Measurements from ENCODE around the gene TLCD3B.
"Not testable (repeated sequence)": the region's sequence is repeated elsewhere in the genome, so short reads cannot be mapped to it uniquely, and the experiment has no call there.

TLCD3B gene

DNA sequence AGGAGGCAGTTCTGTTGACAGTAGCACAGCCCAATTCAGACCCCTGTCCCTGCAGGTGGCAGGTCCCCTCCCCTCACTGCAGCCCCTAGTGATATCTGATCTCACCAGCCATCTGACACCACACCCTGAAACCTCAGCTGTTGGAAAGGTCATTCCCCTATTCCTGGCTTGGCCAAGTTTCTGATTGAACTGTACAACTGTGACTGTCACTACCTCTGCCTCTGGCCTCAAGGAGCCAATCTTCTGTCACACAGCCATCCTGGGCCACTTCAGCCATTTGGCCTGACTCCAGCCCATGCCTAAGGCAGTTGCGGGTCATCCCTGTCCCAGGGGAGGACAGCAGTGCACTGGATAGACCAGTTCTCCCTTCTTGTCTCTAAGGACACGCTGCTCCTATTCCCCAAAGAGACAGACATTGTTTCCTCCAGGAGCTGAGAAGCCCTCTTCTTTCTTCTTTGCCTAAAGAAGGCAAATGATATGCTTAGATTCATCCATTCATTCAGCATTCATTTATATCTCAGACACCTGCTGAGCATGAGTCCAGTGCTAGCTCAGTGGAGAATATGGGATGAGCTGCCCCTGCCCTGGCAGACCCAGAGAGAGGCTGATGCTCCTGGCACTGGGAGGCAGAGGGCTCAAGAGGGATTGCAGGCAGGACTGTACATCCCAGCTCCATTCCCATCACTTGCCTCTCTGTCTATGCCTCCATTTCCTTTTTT, 29.9 kb upstream of the TLCD3B start:
- no peak for DNase-seq

DNA sequence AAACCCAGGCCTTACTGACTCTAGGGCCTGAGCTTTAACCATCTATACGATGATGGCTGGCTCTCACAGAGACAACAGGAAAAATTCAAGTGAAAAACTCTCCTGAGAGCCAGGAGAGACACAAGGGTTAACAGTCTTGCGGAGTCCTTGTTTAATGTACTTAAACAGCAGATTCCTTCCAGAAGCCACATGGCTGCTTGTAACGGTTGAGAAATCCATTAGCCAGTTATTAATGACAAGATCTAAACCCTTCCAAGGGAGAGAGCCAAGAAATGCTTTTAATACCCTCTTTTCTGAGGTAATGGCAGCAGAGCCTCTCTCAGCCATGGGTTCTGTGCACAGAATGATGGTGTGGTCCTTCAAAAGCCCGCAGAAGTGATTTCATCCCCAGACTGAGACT, 29.3 kb upstream of the TLCD3B start:
- no peak for DNase-seq

DNA sequence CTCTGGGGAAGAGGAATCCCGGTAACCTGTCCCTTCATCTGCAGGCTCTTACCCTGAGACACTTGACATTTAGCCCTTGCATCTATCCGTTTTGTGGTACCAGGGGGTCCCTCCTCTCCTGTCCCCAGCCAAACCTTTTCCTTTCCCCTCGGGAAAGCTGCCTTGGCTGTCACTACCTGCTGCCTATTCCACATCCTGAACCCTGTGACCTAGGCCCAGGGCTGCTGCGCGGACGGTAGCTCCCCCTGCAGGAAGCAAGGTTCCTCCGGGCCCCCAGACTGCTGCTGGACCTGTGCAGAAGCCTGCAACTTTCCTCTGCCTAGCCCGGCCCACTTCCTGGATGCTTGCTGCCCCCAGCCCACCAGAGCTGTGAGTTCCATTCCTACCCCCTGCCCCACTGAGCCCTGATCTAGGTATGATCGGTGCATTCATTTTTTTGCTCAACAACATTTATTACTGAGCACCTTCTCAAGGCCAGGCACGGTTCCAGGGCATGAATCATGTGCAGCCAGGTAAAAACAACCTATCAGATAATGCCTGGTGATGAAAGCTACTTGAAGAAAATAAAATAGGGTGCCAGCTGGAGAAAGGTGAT, 24.0 kb upstream of the TLCD3B start:
- peak in 1 of 2 donors; percentile 61 for DNase-seq

DNA sequence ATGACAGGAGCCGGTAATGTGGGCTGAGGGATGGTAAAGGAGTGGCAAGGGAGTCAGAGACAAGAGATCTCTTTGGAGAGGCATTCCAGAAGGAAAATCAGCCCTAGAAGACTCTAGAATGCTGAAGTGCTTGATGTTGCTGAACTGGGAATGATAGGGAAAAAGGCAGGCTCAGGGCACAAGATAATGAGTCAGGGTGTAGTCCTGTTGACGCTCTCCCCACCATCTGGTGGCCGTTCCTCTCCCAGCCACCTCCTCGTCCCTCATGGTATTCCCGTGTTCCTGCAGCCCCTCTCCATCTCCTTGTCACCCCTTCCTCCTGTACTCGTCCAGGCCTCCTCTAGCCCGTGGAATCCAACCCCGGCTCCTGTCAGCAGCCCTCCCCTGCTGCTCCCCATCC, 23.4 kb upstream of the TLCD3B start:
- no peak for DNase-seq

DNA sequence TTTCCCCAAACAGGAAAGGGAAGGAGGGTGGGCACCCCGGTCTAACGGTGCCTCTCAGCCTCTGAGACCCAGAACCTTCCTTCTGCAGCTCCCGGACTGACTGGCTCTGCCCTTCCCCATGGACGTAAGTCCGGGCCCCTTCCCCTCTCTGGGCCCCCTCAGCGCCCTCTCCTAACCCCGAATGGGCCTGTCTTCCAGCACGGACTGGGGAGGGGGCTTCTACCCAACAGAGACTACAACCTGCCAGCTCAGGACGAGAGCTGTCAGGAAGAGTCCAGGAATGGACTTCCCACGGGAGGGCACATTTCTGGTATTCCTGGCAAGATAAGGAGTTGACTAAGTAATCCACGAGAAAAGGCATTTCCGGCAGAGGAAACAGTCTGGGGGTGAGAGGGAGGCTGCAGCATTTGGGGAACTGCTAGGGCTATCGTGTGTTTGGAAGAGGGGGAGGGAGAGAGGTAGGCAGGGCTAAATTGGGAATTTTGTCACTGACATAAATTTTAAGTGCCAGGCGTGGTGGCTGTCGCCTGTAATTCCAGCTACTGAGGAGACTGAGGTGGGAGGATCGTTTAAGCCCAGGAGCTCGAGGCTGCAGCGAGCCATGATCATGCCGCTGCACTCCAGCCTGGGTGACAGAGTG, 22.4 kb upstream of the TLCD3B start:
- DNase-seq = no peak

DNA sequence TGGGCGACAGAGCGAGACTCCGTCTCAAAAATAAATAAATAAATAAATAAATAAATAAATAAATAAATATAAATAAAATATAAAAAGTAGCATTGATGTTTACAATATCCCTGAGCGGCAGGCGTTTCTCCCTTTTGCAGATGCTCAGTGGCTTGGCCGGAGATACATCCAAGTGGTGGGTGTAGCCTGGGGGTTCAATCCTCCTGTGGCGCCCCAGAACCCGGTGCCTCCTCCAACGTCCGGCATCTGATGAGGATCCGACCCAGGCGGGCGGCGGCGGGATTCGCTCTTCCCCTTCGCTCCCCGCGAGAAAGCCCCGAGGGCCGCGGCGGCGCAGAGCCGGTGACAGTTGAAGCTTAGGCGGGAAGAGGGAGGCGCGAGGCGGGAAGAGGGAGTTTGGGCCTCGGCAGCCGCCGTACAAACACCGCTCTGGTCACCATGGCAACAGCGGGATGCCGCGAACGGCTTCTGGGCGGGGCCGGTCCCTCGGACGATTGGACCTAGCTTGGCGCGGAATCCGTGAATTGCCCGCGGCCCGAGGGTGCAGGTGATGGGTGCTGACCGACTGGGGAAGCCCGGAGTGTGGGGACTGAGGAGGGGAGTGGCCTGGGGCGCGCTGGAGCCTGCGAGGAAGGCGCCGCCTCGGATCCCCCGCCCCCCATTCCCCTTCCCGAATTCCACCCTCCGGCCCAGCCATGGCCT, 21.8 kb upstream of the TLCD3B start:
- peak; percentile 90 to 91 for DNase-seq

DNA sequence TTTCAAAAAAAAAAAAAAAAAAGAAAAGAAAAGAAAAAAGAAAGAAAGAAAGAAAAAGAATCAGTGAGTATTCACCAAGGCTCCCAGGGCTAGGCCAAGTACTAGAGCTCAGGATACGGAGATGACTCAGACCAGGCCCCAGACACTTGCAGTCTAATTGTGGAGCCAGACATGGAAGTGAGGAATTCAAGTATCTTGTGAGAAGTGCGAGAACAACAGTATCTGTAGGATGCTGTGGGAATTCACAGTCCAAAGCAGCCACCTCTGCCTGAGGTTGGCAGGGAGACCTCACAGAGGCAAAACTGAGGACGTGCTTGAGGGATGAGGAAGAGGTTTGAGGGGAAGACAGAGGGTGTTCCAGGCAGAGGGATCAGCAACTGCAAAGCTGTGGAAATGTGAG, 20.4 kb upstream of the TLCD3B start:
- no peak for DNase-seq

DNA sequence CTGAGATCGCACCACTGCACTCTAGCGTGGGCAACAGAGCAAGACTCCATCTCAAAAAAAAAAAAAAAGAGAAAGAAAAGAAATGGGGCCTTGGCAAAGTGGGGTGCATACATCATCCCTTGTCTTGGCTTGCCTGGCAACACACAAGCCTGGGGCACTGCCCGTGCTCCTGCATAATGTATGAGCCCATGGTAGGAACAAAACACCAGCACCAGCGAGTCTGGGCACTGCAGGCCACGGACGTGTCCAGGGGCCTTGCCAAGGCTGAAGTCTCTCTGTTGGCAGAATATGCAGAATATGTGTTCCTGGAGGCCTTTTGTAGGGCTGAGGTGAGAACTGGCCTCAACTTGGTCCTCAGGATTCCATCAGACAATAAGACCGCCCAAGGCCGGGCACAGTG, 18.8 kb upstream of the TLCD3B start:
- DNase-seq = no peak

DNA sequence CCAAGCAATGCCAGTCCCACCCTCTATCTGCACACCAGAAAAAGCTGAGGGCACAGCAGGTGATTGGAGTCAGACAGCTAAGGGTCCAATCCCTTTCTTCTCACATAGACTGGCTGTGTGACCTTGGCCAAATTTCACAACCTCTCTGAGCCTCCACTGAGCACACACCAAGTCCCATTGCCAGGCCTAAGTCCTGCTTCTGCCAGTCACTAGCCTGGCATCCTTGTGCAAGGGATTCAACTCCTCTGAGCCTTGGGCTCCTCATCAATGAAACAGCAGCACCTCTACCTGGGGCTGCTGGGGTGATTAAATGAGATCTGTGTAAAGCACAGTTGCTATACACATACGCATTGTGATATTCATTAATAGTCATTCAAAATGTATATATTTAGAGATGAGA, 15.5 kb upstream of the TLCD3B start:
- DNase-seq = no peak

DNA sequence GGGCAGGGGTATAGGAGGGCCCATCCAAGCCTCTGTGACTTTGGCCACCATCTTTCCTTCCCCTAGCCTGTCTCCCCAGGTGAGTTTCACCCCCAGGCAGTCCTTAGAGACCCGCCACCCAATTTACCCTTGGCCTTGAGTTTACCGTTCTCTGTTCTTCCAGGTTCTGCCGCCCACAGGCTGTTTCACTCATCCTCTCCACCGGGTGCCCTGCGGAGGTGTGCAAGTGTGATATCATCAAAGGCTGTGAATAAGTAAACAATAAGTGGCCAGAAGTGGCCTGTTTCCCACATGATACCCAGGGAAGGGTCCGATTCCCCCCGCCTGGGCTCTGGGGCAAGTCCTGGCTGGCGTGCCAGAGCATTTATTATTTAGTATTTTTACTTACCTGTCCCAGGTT, 15.1 kb upstream of the TLCD3B start:
- no peak for DNase-seq

DNA sequence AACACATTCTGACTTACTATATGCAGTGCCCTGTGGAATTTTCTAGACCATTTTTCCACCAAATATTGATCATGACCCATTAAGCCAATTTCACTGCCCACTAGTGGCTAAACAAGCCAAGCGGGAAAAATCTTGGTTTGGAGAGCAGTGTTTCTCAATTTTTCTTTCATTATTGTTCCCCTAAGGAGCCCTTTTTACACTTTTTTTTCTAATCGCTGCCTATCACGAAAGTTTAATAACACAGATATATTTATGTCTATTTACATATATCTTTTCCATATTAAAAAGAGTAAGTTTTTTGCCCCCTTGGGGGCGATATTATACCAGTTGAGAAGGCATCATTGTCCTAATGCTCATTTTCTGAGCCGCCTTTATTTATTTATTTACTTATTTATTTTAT, 10.8 kb upstream of the TLCD3B start:
- DNase-seq = peak in 1 of 2 donors; percentile 54

DNA sequence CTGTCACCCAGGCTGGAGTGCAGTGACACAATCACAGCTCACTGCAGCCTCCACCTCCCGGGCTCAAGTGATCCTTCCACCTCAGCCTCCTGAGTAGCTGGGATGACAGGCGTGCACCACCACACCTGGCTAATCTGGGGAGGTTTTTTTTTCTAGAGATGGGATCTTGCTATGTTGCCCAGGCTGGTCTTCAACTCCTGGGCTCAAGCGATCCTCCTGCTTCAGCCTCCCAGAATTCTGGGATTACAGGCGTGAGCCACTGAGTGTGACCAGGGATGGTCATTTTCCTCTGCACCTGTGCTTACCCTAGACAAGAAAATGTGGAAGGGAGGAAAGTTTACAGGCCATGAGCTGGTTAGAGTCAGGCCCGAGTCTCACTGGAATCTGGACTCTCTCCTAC, 9.6 kb upstream of the TLCD3B start:
- not testable (repeated sequence) for DNase-seq

DNA sequence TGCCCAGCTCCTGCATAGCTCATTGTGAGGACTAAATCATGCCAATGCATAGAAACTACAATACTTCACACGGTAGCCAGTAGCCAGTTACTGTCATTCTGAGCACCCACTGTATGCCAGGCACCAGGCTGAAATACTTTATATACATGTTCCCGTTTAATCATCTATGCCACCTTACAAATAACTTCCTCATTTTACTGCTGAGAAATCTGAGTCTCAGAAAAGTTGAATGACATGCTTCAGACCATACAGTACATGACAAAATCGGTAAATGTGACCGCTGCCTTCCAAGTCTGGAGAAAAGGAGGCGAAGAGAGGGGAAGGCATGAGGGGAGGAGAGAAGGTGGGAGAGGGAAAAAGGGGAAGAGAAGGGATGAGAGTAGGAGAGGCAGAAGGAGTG, 9.2 kb upstream of the TLCD3B start:
- DNase-seq = no peak

DNA sequence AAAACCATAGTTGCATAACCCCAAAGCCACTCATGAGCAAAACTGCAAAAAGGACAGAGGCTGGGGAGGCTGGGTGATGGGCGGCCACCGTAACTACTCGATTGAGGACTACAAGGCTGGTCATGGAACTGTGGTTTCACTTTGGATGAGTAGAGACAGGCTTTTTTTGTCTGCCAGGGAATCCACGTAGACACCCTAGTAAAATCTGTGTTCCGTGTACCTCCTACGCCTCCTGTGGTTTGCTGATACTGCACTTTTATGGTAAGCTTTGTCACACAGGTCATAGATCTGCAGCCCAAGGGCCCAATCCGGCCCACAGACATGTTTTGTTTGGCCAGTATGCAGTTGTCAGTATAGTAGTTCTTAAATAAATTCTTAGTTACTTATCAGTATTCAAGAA, 2.2 kb upstream of the TLCD3B start:
- no peak for DNase-seq

DNA sequence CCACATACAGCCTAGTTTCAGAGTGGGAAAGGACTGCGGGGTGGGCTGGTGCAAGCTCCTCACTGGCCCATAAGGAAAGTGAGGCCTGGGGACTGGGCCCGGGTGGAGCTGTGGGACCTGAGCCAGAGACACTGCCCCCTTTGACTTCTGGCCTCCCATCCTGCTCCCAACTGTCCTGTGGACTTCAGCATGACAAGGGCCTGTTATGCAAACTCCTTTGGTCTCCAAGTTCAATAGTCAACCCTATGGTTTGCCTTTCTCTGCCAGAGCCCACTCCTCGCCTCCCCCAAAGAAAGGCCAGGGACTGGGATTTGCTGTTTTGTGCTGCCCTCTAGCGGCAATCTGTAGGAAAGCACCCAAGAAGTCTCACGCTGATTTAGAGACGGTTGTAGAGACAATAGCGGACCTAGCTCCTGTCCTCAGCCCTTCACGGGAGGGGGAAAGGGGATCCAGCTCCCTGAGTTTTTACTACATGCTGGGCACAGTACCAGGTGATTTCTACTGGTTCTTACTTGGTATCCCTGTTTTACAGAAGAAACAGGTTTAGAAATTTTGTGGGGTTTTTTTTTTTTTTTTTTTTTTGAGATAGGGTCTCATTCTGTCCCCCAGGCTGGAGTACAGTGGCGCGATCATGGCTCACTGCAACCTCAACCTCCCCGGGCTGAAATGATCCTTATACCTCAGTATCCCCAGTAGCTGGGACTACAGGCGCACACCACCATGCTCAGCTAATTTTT, 1.2 kb upstream of the TLCD3B start:
- DNase-seq = peak; percentile 59 to 77

DNA sequence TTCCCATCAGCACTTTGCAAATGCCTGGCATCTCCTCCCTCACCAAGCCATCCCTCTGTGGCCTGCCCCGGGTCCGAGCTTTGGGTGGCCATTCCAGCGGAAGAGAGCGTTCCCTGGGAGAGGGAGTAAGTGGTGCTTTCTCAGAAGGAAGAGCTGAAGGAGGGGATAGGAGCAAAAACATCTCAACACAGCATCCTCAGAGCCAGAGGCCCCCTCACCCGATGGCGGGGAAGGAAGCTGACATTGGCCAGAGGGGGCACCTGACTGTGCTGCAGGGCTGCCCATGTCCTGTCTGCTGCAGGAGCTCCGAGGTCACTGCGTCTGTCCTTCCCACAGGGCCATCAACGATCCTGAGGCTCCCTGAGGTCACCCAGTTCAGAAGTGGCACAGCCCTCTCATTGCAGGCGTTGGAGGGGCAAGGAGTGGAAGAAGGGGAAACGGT, 427 bp upstream of the TLCD3B start:
- DNase-seq = no peak

DNA sequence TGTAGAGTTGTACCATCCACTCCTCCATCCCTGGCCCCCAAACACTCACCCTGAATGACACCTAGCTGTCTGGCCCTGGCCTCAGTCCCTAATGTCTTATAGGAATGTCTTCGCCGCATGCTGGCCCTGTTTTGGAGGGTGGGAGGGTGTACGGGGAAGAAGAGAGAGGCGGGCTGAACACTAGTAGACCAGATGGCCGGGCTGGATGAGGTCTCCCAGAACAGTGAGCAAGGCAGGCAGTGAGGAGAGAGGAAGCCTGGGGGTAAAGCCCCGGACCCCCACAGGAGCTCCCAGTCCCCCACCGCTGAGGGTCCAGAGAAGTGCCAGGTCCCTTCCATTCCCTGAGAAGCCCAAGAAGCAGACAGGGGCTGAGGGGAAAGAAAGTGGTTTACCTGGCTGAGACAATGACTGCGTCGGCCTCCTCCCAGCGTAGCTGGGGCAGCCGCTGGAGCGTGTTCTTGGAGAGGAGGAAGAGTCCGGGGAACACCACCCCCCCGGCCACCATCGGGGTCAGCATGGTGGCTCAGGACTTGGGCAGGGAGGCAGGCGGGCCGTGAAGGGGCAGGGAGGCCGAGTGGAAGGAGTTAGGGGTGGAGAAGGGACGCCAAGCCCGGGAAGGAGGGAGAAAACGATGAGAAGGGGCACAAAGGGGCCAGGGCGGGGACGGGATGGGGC, 923 bp downstream of the TLCD3B start:
- no peak for DNase-seq

DNA sequence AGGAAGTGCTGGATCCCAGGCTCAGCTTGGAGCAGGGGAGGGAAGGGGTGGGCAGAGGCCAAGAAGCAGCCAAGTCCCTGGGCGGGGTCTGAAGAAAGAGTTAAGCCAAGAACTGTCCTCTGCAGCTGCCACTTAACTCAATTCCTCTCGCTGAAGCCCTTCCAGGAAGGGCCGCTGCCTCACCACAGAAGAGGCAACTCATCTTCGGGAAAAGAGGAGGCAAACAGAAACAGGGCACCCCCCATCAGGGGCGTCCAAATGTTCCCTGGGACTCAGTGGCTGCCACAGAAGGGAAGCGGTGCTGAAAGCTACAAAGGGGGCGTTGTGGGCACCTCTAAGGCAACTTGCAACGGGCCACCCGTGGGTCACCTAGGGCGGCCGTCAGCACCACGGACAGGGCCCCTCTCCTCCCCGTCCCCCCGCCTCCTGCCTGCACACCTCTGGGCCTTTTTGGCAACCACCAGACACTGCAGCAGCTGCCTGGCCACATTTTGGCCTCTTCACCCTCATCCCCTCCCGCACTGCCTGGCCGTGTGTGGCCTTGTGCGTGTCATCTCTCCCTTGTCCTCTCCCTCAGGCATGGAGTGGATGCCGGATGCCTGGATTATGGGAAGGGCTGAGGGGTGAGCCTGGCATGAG, 2.5 kb downstream of the TLCD3B start:
- no peak for DNase-seq

DNA sequence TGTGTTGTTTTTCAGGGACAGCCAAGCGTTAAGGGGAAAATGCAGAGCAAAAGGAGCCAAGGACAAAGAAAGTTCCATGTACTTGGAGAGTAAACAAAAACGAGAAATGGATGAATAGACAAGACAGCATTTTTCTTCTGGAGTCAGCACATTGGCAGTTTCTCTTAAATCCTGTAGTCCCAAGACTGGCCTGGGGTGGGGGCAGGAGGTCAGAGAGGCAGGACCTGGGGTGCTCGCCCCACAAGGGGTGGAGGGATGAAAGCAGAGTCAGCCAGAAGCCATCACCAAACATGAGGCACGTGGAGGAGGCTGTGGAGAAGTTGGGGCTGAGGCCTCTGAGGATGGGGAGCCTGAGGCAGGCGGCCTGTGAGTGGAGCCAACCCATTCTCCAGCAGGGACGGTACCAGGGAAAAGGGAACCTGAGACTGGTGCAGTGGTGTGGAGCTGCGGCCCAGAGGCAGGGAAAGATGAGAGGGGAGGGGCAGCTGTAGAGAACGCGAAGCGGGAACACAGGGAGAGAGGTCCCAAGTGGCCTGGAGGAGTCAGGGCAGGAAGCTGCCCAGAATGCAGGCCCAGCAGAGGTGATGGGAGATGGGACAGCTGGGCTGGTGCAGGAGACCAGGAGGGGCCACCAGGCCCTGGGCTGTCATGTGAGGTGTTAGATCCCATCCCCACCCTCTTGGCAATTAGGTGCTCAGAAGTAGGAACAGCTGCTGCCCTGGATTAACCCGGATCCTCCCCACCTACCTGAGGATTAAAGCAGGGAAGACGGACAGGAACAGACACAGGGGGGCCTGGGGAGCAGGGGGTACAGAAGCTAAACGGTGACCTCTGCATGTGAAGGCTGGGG, 3.3 kb downstream of the TLCD3B start:
- no peak for DNase-seq

DNA sequence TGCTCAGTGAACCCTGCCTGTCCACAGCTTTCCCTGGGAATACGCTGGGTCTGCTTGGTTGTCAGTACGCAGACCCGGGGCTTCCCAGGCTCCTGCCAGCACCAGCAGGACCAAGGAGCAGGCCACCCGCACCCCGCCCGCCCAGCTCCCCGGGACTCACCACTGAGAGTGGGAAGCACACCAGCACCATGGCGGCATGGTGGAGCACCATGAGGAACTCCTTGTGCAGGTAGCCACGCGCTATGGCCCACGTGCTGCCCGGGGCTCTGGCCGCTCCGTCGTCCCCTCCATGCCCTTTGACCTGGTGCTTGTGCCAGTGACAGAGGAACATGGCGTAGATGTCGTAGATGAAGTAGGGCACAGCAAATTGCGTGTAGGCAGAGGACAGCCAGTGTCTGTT, 4.6 kb downstream of the TLCD3B start:
- DNase-seq = no peak

DNA sequence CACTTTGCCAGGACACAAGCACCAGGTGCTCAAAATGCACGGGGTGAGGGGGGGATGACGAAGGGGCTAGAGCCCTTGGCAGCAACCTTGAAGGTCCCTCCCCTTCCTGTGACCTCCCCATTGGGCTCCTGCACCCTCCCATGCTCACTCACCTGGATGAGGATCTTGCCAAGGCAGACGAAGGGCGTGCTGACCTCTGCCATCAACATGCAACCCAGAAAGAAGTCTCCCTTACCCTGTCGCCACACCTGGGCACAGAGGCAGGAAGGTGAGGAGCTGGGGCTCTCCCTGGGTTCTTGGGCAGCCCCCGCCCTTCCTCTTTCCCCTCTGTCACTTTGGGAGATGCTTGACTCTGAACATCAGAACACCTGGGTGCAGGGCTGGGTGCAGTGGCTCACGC, 5.5 kb downstream of the TLCD3B start:
- no peak for DNase-seq
